Vagina (tissue), 2 donors: ENCODE measurements around the gene GALNT17.

Source experiments
- POLR2A ChIP-seq, 2 donors: fragments of 450-650 bp; IDR thresholded peaks; one replicate each; pipeline ENCODE4 v1.6.1; 2017; ENCODE audit warnings: antibody characterized with exemption in 2 of 2, mild to moderate bottlenecking in 2 of 2, moderate library complexity in 2 of 2
- TF ChIP-seq, protein P1 (sequence below), 3 experiments: fragments of 450-650 bp in 2 of 3; fragments of 200-600 bp in 1 of 3; sonication (generic) in 1 of 3; IDR thresholded peaks; one replicate each; pipeline ENCODE4 v1.5.1; 2017 to 2019; ENCODE audit warnings: antibody characterized with exemption in 3 of 3, mild to moderate bottlenecking in 2 of 3, moderate library complexity in 2 of 3

DNA sequence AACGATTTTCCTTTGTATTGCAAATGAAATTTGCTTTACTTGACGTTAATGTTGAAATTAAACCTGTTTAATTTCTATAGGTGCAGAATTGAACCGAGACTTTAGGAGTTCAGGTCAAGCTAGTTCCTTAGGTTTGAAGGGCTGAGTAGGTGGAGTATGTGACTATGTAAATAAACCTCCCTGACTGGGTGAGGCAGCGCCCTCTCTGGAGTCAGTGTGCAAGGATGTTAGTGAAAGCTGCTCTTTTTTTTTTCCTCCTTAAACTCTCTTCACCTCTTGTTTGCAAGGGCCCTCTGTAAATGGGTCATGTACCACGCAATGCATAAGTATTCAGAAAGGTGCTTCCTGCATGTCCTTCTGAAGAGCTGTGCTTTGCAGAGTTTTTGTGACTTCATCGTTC is 33.8 kb downstream of the GALNT17 start:
- TF ChIP-seq, protein P1, sequence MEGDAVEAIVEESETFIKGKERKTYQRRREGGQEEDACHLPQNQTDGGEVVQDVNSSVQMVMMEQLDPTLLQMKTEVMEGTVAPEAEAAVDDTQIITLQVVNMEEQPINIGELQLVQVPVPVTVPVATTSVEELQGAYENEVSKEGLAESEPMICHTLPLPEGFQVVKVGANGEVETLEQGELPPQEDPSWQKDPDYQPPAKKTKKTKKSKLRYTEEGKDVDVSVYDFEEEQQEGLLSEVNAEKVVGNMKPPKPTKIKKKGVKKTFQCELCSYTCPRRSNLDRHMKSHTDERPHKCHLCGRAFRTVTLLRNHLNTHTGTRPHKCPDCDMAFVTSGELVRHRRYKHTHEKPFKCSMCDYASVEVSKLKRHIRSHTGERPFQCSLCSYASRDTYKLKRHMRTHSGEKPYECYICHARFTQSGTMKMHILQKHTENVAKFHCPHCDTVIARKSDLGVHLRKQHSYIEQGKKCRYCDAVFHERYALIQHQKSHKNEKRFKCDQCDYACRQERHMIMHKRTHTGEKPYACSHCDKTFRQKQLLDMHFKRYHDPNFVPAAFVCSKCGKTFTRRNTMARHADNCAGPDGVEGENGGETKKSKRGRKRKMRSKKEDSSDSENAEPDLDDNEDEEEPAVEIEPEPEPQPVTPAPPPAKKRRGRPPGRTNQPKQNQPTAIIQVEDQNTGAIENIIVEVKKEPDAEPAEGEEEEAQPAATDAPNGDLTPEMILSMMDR (IDR thresholded peaks at IDR 0.05), result no peak
- TF ChIP-seq POLR2A (IDR thresholded peaks at IDR 0.05), result no peak
